K562 (cell line): ENCODE measurements around the gene ROBO2. TPM values are rescaled to one million over a fixed set of nuclear protein-coding genes. Genes with fewer than 3 reads are reported as not detected.

Experiments used
- ATAC-seq: fragments of 200-7000 bp; cut with Tn5 transposase; 3 replicates; pipeline ENCODE4 v1.9.1; 2020; ENCODE audit warnings: moderate library complexity
- BruUV-seq: library from RNA; stranded (reverse); fragments of 400-500 nt; replicated peaks from 2 replicates; lab custom pipeline; 2021; lab: Mats Ljungman, UMichigan
- CTCF ChIA-PET: fragments of 300-600 bp; formaldehyde crosslinking; extraction: SDS; loops from one replicate; lab custom pipeline; 2021; ENCODE audit warnings: low intra/inter-chr PET ratio; lab: Yijun Ruan, JAX
- POLR2A ChIA-PET: fragments of 300-600, 350-650 bp; sonication (Branson Sonifier 250); formaldehyde crosslinking; extraction: SDS; loops from one replicate; lab custom pipeline; 2021; ENCODE audit warnings: antibody characterized with exemption, inconsistent platforms; lab: Yijun Ruan, JAX
- DNase-seq, 4 experiments: peaks; one replicate each; pipeline versions ENCODE4 v3.0.0 to v3.0.0-alpha.2; 2011 to 2018; ENCODE audit warnings: low spot score in 3 of 4, mixed read lengths in 3 of 4; ENCODE audit errors: extremely low read depth in 1 of 4
- FAIRE-seq: peaks from 2 replicates; lab custom pipeline; 2011; peaks lifted over from hg19 to GRCh38; lab: Jason Lieb, UNC
- H2AFZ ChIP-seq: 2 replicates; pipeline ENCODE4 v1.6.0; 2011; ENCODE audit warnings: low read depth, low read length, control low read depth, inconsistent platforms
- H3K27ac ChIP-seq: fragments of 200-600 bp; 3 replicates; pipeline ENCODE4 v1.8.0; 2011; ENCODE audit warnings: low read depth, mild to moderate bottlenecking, control low read depth, inconsistent platforms, low read length, moderate library complexity, mixed read lengths; ENCODE audit errors: extremely low read depth
- H3K27me3 ChIP-seq, 2 experiments: fragments of 300-600 bp in 1 of 2; 2 replicates in 1 of 2; 3 replicates in 1 of 2; pipeline versions ENCODE4 v1.6.0 to v1.8.0; 2011; ENCODE audit warnings: inconsistent platforms in 2 of 2, low read length in 2 of 2, mild to moderate bottlenecking in 1 of 2, mixed read lengths in 1 of 2, moderate library complexity in 1 of 2; ENCODE audit not compliant: control insufficient read depth in 2 of 2, insufficient read depth in 2 of 2
- H3K36me3 ChIP-seq: fragments of 300-600 bp; 3 replicates; pipeline ENCODE4 v1.8.0; 2011; ENCODE audit warnings: mild to moderate bottlenecking, low read length, inconsistent platforms; ENCODE audit not compliant: control insufficient read depth, insufficient read depth
- H3K4me1 ChIP-seq, 2 experiments: fragments of 200-600 bp in 1 of 2; replicated peaks in 1 of 2; 2 replicates in 1 of 2; 3 replicates in 1 of 2; pipeline versions ENCODE4 v1.5.1 to v1.8.0; 2011; ENCODE audit warnings: inconsistent platforms in 2 of 2, low read length in 2 of 2, mild to moderate bottlenecking in 1 of 2, mixed read lengths in 1 of 2, moderate library complexity in 1 of 2; ENCODE audit not compliant: control insufficient read depth in 2 of 2, insufficient read depth in 2 of 2
- H3K4me2 ChIP-seq: 2 replicates; pipeline ENCODE4 v1.6.1; 2011; ENCODE audit warnings: low read length, control low read depth, inconsistent platforms, mixed read lengths; ENCODE audit not compliant: insufficient read depth
- H3K4me3 ChIP-seq: fragments of 200-600 bp; sonication (generic), shearing (Covaris generic); 2 replicates; pipeline ENCODE4 v1.5.1; 2016; ENCODE audit warnings: control low read depth, inconsistent platforms
- H3K79me2 ChIP-seq: fragments of 200-600 bp; 3 replicates; pipeline ENCODE4 v1.8.0; 2011; ENCODE audit warnings: low read length, inconsistent platforms; ENCODE audit not compliant: control insufficient read depth, insufficient read depth
- H3K9ac ChIP-seq, 2 experiments: 2 replicates each; pipeline versions ENCODE4 v1.6.0 to v1.6.1; 2011; ENCODE audit warnings: low read depth in 2 of 2, low read length in 2 of 2, control low read depth in 1 of 2, inconsistent platforms in 1 of 2, mild to moderate bottlenecking in 1 of 2, mixed read lengths in 1 of 2; ENCODE audit not compliant: insufficient read depth in 1 of 2
- H3K9me1 ChIP-seq: one replicate; pipeline ENCODE4 v1.6.0; 2011; ENCODE audit warnings: inconsistent platforms, mild to moderate bottlenecking, low read length, moderate library complexity; ENCODE audit not compliant: control insufficient read depth, insufficient read depth
- H3K9me3 ChIP-seq: replicated peaks from 2 replicates; pipeline ENCODE4 v1.5.1; 2011; ENCODE audit warnings: low read depth, low read length, inconsistent platforms; ENCODE audit not compliant: control insufficient read depth, insufficient read depth
- H4K20me1 ChIP-seq: replicated peaks from 2 replicates; pipeline ENCODE4 v1.6.1; 2011; ENCODE audit warnings: low read length, inconsistent platforms, mixed read lengths; ENCODE audit not compliant: control insufficient read depth, insufficient read depth
- ELF2 ChIP-seq: fragments of 250-450 bp; sonication (Bioruptor Pico); IDR thresholded peaks from 2 replicates; pipeline ENCODE4 v1.5.0; 2021; ENCODE audit warnings: mild to moderate bottlenecking
- HLTF ChIP-seq: fragments of 450-650 bp; IDR thresholded peaks from 2 replicates; pipeline ENCODE4 v1.6.1; 2016
- KDM5B ChIP-seq: fragments of 200-600 bp; sonication (generic); IDR thresholded peaks from 2 replicates; pipeline ENCODE4 v1.6.1; 2012; ENCODE audit warnings: low read depth, mild to moderate bottlenecking, moderate library complexity, low read length, control low read depth, inconsistent platforms; ENCODE audit not compliant: insufficient replicate concordance
- MTA3 ChIP-seq: fragments of 450-650 bp; formaldehyde crosslinking; IDR thresholded peaks from 2 replicates; pipeline ENCODE4 v1.6.1; 2017; ENCODE audit warnings: mild to moderate bottlenecking, borderline replicate concordance
- NCOA1 ChIP-seq: fragments of 450-650 bp; IDR thresholded peaks from 2 replicates; pipeline ENCODE4 v1.6.1; 2016; ENCODE audit warnings: low read depth
- NFIX ChIP-seq: fragments of 250-450 bp; sonication (Bioruptor Pico); IDR thresholded peaks from 2 replicates; pipeline ENCODE4 v1.4.0; 2020; ENCODE audit warnings: low read depth, mild to moderate bottlenecking, moderate library complexity
- PRPF4 ChIP-seq: fragments of 200-400 bp; formaldehyde crosslinking; IDR thresholded peaks from one replicate; pipeline ENCODE4 v1.6.1; 2017; ENCODE audit warnings: low read length, low read depth, mild to moderate bottlenecking; ENCODE audit not compliant: insufficient read depth, poor library complexity, severe bottlenecking
- RBM17 ChIP-seq: fragments of 200-400 bp; formaldehyde crosslinking; IDR thresholded peaks from 2 replicates; pipeline ENCODE4 v1.6.1; 2017; ENCODE audit warnings: low read depth, mild to moderate bottlenecking, low read length, borderline replicate concordance
- RBM39 ChIP-seq: fragments of 200-400 bp; formaldehyde crosslinking; optimal IDR thresholded peaks from 2 replicates; pipeline ENCODE3; 2018; ENCODE audit warnings: low read depth, low read length
- SPI1 ChIP-seq: IDR thresholded peaks from 2 replicates; pipeline ENCODE4 v1.6.1; 2011; ENCODE audit warnings: low read depth, low read length, control low read depth, borderline replicate concordance
- TAF9B ChIP-seq: fragments of 450-650 bp; IDR thresholded peaks from 2 replicates; pipeline ENCODE4 v1.6.1; 2018; ENCODE audit warnings: mild to moderate bottlenecking; ENCODE audit not compliant: partially characterized antibody
- TEAD1 ChIP-seq, 2 experiments: fragments of 450-650 bp in 1 of 2; sonication (generic) in 1 of 2; formaldehyde crosslinking; IDR thresholded peaks; 2 replicates each; pipeline versions ENCODE4 v1.4.0 to v1.8.0; 2020 to 2022; ENCODE audit warnings: mild to moderate bottlenecking in 2 of 2, missing genetic modification reagents in 1 of 2
- TEAD2 ChIP-seq: fragments of 450-650 bp; IDR thresholded peaks from 2 replicates; pipeline ENCODE4 v1.6.1; 2016; ENCODE audit warnings: missing genetic modification characterization, control low read depth, missing compliant biosample characterization
- ZBTB1 ChIP-seq: sonication (generic); formaldehyde crosslinking; IDR thresholded peaks from 2 replicates; pipeline ENCODE4 v1.8.1; 2023; ENCODE audit warnings: missing genetic modification reagents, low read depth, mild to moderate bottlenecking, borderline replicate concordance
- ZNF146 ChIP-seq: IDR thresholded peaks from one replicate; pipeline ENCODE4 v1.6.1; 2018; ENCODE audit warnings: missing compliant biosample characterization; ENCODE audit not compliant: unreplicated experiment
- ZNF165 ChIP-seq: fragments of 250-450 bp; sonication (Bioruptor Pico); IDR thresholded peaks from 2 replicates; pipeline ENCODE4 v1.4.0; 2020; ENCODE audit warnings: borderline replicate concordance
- ZNF24 ChIP-seq: fragments of 450-650 bp; IDR thresholded peaks from 2 replicates; pipeline ENCODE4 v1.6.1; 2016
- ZNF316 ChIP-seq: fragments of 450-650 bp; IDR thresholded peaks from 2 replicates; pipeline ENCODE4 v1.6.1; 2016
- ZNF584 ChIP-seq: fragments of 200-800 bp; sonication (Bioruptor generic); IDR thresholded peaks from 2 replicates; pipeline ENCODE4 v1.6.1; 2016; ENCODE audit warnings: low read depth, mild to moderate bottlenecking, missing genetic modification characterization, missing compliant biosample characterization
- ZNF785 ChIP-seq: fragments of 250-450 bp; sonication (Bioruptor Pico); IDR thresholded peaks from 2 replicates; pipeline ENCODE4 v1.4.0; 2020; ENCODE audit warnings: mild to moderate bottlenecking
- WGBS: fragments of 100-300 bp; shearing (Covaris generic); methylation state at CpG from one replicate; pipeline ENCODE4 v1.1.6; 2016; ENCODE audit warnings: low coverage, mixed read lengths; ENCODE audit not compliant: insufficient coverage; ENCODE audit errors: missing lambda C conversion rate; 5-methylcytosine and 5-hydroxymethylcytosine counted together
- in situ Hi-C: fragments of 300-500 bp; cut with MboI; formaldehyde crosslinking; loops from 4 replicates; pipeline ENCODE4 v1.15.0; 2018; ENCODE audit warnings: inconsistent platforms, mixed read lengths
- intact Hi-C: fragments of 100-400 bp; cut with micrococcal nuclease; formaldehyde crosslinking; loops from 2 replicates; pipeline ENCODE4 v1.14.2; 2022
- polyA plus RNA-seq, 8 experiments: library from polyadenylated mRNA; depleted of rRNA in 4 of 8; stranded (reverse) in 5 of 8; unstranded in 3 of 8; fragments of >200 nt; fragmentation: Nextera tagmentation in 2 of 8; fragmentation: Illumina TruSeq in 1 of 8; extraction: Ambion mirVana in 2 of 8; extraction: Trizol in 1 of 8; gene quantifications; 2 replicates each; pipeline versions ENCODE4 v1.2.1 to v1.2.3, GENCODE V29; 2011 to 2014; ENCODE audit warnings: inconsistent platforms in 1 of 8, missing spikeins in 1 of 8
- total RNA-seq, 7 experiments: library from RNA; depleted of rRNA in 6 of 7; stranded (reverse); fragments of >200 nt in 6 of 7; fragmentation: Illumina TruSeq in 2 of 7; extraction: Trizol in 2 of 7; gene quantifications; 2 replicates each; pipeline versions ENCODE4 v1.2.1 to v1.2.3, GENCODE V29; 2011 to 2021; ENCODE audit warnings: low replicate concordance in 1 of 7

The ROBO2 gene
- total and polyA plus RNA-seq, 9 of the 15 experiments (the other 6 are each of a cell fraction or from before 2014, with no cell fraction given), result 0.84 to 3.0 (median 1.7) TPM

- in situ Hi-C loops, result no loop called here
- no peak overlapping the region for H3K9ac ChIP-seq
- H3K4me2 ChIP-seq, result no peak overlapping the region
- H3K36me3 ChIP-seq, result no peaks in the 10 kb centered on the region
- no peaks in the 10 kb centered on the region for H4K20me1 ChIP-seq
- H3K9me3 ChIP-seq, result no peaks in the 10 kb centered on the region
- CTCF ChIA-PET, result no interaction called here
- no peaks in the 10 kb centered on the region for H3K4me1 ChIP-seq
- WGBS, result 4% methylated on average over 5 of the region's 5 CpGs
- H3K27me3 ChIP-seq, result no peaks in the 10 kb centered on the region
- H3K4me3 ChIP-seq, result no peak overlapping the region
- DNase-seq, result no peak
- TF ChIP-seq RBM17, result no peak
- no peak for TF ChIP-seq TAF9B
- TF ChIP-seq ZNF146 (CRISPR knock-in tag), result no peak
- TF ChIP-seq ZNF24, result no peak
- TF ChIP-seq SPI1, result no peak
- no peak for TF ChIP-seq NFIX (CRISPR knock-in tag)
- no peak for TF ChIP-seq ZNF785
- TF ChIP-seq RBM39, result no peak
- no peak for TF ChIP-seq ZNF165 (CRISPR knock-in tag)
- TF ChIP-seq KDM5B, result no peak
- TF ChIP-seq NCOA1, result no peak
- TF ChIP-seq PRPF4, result no peak
- no peak for TF ChIP-seq TEAD1 (CRISPR knock-in tag; IDR thresholded peaks at IDR 0.05)
- TF ChIP-seq ZBTB1 (CRISPR knock-in tag), result no peak
- TF ChIP-seq TEAD2 (tag), result no peak
- TF ChIP-seq HLTF, result no peak
- no peak for TF ChIP-seq ZNF316
- no peak for TF ChIP-seq ELF2 (CRISPR knock-in tag)
- TF ChIP-seq ZNF584 (CRISPR knock-in tag), result no peak
- TF ChIP-seq MTA3, result no peak
- FAIRE-seq, result no peak
- no peak overlapping the region for H3K27ac ChIP-seq
- no TSS peak for BruUV-seq
- H3K79me2 ChIP-seq, result no peaks in the 10 kb centered on the region
- ATAC-seq, result no peak
- POLR2A ChIA-PET, result no interaction called here
- intact Hi-C loops, result no loop called here
- no peaks in the 10 kb centered on the region for H3K9me1 ChIP-seq
- H2AFZ ChIP-seq, result no peak overlapping the region
These were observed 473.6 kb downstream of the ROBO2 start for GRCh38 chr3:77513542-77513941.
